Mononuclear cell (primary cell): ENCODE results near the gene IGF2BP1. TPM values are rescaled to one million over a fixed set of nuclear protein-coding genes. Genes with fewer than 3 reads are reported as not detected.

Source experiments
- total RNA-seq: library from RNA; depleted of rRNA; stranded (reverse); fragments of >200 nt; gene quantifications from one replicate; pipeline ENCODE4 v1.2.3, GENCODE V29; 2012

The IGF2BP1 gene
- total RNA-seq, 1 donor: under 0.01 TPM

Other genes starting within 250 kb of the IGF2BP1 start
- not detected for gene TTLL6, start 180.2 kb upstream of the IGF2BP1 start, total RNA-seq
- 136 TPM for gene CALCOCO2, start 166.3 kb upstream of the IGF2BP1 start, total RNA-seq
- 16.5 TPM for gene ATP5MC1, start 104.6 kb upstream of the IGF2BP1 start, total RNA-seq
- 46.1 TPM for gene UBE2Z, start 89.0 kb upstream of the IGF2BP1 start, total RNA-seq
- 31.4 TPM for gene SNF8, start 52.5 kb upstream of the IGF2BP1 start, total RNA-seq
- gene GIP, start 28.8 kb upstream of the IGF2BP1 start, total RNA-seq: not detected
- under 0.01 TPM for gene B4GALNT2, start 135.4 kb downstream of the IGF2BP1 start, total RNA-seq
- gene GNGT2, start 213.2 kb downstream of the IGF2BP1 start, total RNA-seq: 3.3 TPM
- gene ABI3, start 213.3 kb downstream of the IGF2BP1 start, total RNA-seq: 6.3 TPM
- gene PHOSPHO1, start 233.4 kb downstream of the IGF2BP1 start, total RNA-seq: 0.21 TPM